ENCODE results near the gene TBC1D22B.
"Not testable (repeated sequence)": the region's sequence is repeated elsewhere in the genome, so short reads cannot be mapped to it uniquely, and the experiment has no call there.

Gene TBC1D22B

DNA sequence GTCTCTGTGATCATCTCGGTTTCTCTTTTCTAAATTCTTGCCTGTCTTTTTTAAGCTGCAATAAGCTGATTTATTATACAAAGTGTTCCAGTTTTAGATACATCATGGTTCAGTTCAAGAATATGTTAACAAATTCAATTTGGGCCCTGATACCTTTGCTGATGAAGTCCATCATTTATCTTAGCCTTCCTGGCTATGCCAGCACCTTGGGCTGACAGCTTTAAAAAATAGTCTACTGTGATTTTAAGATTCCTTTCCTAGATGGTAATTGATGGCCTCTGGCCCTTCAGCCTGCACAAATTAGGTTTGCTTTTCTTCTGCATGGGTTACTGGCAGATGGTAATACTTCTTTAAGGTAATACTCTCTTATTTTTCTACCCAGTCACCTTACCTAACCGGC lies 7.4 kb downstream of the TBC1D22B start:
- in situ Hi-C loops (cut with MboI; ENCODE audit: low sequenced_read_pairs), result no loop called here

DNA sequence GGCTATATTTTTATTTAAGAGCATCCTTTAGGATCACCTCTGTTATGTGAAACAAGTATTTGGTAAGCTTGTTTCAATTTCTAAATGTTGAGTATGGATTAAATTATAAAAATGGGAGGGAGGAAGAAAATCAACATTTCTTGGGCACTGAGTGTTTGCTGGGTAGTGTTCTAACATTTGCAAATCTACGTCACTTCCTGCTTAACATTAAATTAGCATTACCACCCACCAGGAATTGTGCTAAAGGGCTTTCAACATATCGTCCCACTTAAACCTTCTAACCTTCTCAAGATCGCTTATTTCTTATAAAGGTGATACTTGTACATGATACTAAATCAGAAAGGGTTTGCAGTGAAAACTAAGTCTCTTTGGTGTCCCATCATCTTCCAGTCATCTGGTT lies 8.3 kb downstream of the TBC1D22B start:
- in situ Hi-C loops (cut with MboI; ENCODE audit: low sequenced_read_pairs), result no loop called here

DNA sequence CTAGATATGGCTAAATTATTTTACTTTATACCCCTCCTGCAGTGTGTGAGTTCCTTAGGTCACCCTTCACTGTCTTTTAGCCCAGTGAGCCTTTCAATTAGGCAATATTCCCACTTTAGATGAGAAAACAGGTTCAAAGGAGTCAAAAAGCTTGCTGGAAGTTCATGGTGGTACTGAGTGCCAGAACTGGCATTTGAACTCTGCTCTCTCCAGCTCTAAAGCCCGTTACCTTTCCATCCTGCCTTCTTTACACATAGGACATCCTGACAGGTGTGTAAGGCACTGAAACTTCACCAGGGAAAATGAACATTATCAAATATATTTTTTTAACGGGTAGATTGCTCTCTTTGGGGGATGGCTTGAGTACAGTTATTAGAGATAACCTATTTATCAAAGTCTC lies 11.5 kb downstream of the TBC1D22B start:
- in situ Hi-C loops (cut with MboI; ENCODE audit: low sequenced_read_pairs), result no loop called here

- in situ Hi-C loops (cut with MboI; ENCODE audit: low sequenced_read_pairs), result no loop called here
These were observed 15.4 kb downstream of the TBC1D22B start for GRCh38 chr6:37272834-37273566.

DNA sequence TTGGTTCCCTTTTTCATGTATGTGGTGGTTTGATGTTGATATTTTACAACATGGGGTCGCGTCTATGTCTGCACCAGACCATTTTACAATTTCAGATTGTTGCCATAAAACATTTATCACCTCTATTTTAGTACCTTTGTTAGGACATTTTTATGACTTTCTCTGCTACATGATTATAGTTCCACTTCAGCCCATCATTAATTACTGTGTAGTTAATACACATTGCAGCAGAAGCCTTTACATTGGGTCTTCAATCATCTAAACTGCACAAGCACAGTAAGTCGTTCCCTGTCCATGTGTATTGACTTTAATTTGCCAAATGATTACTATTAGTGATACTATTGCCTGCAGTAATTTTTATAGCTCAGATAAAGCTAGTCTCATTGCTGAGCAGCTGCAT lies 16.1 kb downstream of the TBC1D22B start:
- in situ Hi-C loops (cut with MboI; ENCODE audit: low sequenced_read_pairs), result no loop called here

GRCh38 chr6:37275350-37275749 lies 17.8 kb downstream of the TBC1D22B start:
- in situ Hi-C loops (cut with MboI; ENCODE audit: low sequenced_read_pairs), result no loop called here

GRCh38 chr6:37277001-37277409 lies 19.4 kb downstream of the TBC1D22B start:
- in situ Hi-C loops (cut with MboI; ENCODE audit: low sequenced_read_pairs), result no loop called here

DNA sequence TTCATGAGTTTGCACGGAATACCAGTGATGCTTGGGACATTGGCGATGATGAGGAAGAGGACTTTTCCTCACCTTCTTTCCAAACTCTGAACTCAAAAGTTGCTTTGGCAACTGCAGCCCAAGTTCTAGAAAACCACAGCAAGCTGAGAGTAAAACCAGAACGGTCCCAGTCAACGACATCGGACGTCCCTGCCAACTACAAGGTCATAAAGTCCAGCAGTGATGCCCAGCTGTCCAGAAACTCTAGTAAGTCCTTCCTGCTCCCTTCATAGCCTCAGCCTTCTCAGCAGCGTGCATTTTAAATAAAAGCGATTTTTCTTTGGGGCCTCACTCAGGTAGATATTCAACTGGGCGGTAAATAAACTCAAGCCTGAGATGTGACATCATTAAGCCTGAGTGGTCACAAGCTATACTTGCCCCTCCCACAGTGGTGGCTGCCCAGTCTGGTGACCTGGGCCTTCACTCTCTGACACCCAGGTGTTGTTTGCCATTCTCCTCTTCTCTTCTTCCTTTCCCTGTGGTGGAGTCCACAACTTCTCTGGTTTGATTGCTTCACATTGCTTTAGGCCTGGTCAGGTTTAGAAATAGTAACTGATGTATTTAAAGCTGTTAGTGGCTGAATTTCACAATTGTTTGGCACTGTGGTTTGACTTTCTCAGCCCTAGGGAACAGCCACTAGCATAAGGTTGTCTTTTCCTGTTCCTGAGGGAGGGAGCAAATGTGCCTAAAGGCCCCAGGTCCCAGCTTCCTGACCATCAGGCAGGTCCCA lies 22.0 kb downstream of the TBC1D22B start:
- in situ Hi-C loops (cut with MboI; ENCODE audit: low sequenced_read_pairs), result no loop called here

DNA sequence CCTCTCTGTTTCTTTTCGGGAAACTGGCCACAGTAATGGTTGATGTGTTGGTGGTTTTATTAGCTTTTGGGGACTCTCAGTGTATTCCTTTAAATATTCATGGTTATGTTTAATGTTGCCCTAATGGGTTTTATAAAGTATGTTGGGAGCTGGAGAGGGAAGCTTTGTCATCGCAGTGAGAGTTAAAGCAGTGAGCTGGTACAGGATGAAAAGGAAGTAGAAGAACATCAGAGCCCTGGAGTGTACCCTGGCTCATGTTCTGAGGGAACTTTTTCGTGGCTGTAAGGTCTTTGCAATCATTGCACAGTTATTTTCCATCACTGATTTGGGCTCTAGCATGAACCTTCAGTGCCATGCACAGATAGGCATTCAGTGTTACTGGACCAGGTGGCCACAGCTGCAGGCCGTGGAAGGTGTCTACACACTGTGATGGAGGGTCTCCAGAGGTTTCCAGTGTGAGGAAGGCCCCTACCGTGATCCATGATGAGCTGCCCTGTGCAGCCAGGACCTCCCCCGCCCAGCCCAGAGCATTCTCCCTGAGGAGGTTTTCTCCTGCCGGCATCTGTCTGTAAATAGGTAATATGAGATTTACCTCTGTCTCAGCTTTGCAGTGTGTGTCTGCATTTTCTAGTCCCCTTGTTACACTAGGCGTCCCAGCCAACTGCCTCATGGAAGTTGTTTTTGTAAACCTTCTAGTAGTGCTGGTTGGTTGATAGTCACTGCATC lies 22.8 kb downstream of the TBC1D22B start:
- in situ Hi-C loops (cut with MboI; ENCODE audit: low sequenced_read_pairs), result no loop called here

DNA sequence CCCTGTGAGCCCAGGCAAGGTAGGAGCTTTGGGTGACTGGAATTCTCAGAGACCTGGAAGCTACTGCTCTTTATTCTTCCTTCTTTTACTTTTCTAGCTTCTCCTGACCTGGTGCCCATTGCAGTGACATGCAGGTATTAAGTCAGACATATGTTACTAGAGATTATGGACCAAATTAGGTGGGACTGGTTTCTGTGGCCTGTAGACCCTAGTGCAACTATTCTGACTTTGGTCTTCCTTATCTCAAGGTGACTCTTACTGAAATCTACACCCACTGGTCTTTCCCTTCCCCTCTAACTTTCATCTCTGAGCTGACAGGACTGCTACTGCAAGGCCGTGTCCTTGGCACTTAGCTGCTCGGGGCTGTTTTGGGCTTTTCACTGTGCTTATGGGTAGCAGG lies 24.8 kb downstream of the TBC1D22B start:
- in situ Hi-C loops (cut with MboI; ENCODE audit: low sequenced_read_pairs), result no loop called here

DNA sequence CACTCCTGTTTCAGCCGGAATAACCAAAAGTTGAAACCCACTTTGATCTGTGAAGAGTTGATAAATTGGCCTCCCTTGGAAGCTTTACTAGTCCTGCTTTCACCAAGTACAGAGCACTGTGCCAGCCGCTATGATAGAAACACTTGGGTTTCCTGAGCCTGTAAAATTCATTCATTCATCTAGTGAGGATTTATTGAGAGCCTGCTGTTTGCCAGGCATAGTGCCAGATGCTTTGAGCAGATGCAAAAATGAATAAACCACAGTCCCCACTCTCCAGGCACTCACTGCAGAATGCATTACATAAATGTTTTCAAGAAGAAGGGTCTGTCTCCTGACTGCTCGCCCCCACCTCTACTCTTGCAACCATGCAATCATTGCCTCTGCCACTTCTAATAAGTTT lies 25.7 kb downstream of the TBC1D22B start:
- in situ Hi-C loops (cut with MboI; ENCODE audit: low sequenced_read_pairs), result no loop called here

DNA sequence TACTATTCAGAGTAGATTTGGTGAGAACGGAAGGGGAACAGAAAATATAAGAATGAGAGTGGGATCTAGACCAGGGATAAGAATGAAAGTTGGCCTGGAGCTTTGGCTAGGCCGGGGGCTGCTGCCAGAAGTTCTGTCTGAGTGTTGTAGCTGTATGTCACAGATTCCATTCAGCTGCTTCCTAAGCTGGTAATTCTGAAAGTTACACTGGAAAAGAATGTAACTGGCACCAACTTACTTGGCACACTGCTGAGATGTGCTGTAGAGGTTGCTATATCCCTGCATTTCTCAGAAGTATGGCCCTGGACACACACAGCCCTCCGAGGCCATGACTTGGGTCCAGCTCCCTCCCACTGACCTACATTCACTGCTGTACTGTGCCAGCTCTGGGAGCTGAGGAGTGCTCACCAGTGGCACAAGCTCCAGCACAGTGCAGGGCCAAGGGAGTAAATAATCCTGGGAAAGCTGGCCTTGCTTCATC lies 26.1 kb downstream of the TBC1D22B start:
- in situ Hi-C loops (cut with MboI; ENCODE audit: low sequenced_read_pairs), result no loop called here

DNA sequence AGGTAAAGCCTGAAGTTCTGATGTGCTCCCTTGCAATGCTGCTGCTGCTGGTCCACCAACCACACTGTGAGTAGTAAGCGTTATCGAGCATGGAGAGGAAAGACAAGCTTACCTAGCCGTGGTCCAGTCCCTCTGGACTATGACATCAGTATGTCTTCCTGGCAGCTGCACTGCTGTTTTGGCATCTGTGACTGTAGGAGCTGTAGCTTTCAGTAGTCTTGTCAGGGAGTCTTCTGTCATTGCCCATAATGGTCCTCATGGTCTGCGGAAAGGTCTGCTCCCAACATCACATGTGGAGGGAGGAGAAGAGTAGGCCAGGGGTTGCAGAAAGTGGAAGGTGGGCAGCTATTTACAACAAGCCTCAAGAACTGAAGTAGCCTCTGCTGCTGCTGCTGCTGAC lies 27.2 kb downstream of the TBC1D22B start:
- in situ Hi-C loops (cut with MboI; ENCODE audit: low sequenced_read_pairs), result no loop called here

DNA sequence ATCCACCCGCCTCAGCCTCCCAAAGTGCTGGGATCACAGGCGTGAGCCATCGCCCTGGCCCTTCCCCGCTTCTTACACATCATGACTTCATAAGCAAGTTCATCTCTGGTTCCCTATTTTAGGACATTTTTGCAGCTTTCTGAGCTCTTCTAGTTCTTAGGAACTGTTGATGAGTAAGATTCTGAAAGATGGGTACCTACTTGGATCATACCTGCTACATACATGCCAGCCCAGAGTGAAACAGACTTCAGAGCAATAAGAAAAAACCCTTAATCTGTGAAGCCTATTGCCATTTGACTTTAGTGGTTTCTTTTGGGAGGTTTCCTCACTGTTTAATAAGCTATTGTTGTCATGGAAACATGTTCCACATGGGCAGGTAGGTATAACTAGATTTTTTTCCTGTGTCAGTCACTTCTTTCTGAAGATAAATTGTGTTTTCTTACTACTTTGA lies 28.3 kb downstream of the TBC1D22B start:
- in situ Hi-C loops (cut with MboI; ENCODE audit: low sequenced_read_pairs), result no loop called here

- in situ Hi-C loops (cut with MboI; ENCODE audit: low sequenced_read_pairs), result no loop called here
These were observed 30.1 kb downstream of the TBC1D22B start for GRCh38 chr6:37287519-37288157.

GRCh38 chr6:37288247-37288646 lies 30.7 kb downstream of the TBC1D22B start:
- in situ Hi-C loops (cut with MboI; ENCODE audit: low sequenced_read_pairs), result no loop called here

GRCh38 chr6:37289931-37290330 lies 32.4 kb downstream of the TBC1D22B start:
- in situ Hi-C loops (cut with MboI; ENCODE audit: low sequenced_read_pairs), result no loop called here

- in situ Hi-C loops (cut with MboI; ENCODE audit: low sequenced_read_pairs), result no loop called here
These were observed 35.9 kb downstream of the TBC1D22B start for GRCh38 chr6:37293426-37293825.

DNA sequence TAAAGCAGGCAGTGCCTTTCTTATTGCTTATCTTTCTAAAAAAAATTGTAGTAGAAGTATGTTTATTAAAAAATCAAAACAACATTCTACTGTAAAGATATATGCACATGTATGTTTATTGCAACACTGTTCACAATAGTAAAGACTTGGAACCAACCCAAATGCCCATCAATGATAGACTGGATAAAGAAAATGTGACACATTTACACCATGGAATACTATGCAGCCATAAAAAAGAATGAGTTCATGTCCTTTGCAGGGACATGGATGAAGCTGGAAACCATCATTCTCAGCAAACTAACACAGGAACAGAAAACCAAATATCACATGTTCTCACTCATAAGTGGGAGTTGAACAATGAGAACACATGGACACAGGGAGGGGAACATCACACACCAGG lies 40.1 kb downstream of the TBC1D22B start:
- in situ Hi-C loops (cut with MboI; ENCODE audit: low sequenced_read_pairs), result not testable (repeated sequence)

DNA sequence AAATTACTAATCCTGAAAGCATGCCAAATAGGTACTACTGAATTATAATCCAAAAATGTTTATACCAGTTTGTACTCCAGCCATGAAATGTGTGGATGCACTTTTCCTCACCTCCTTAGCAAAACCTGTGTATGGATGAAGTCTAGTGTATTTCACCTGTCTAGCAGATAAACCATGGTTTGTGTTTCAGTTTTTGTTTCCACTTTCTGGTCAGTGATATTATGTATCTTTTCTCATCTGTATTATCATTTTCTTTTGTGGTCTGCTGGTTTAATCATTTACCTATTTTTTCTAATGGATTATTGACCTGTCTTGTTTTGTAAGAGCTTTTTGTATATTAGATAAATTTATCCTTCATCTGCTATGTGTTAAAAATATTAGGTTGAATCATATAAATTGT lies 41.4 kb downstream of the TBC1D22B start:
- in situ Hi-C loops (cut with MboI; ENCODE audit: low sequenced_read_pairs), result no loop called here

DNA sequence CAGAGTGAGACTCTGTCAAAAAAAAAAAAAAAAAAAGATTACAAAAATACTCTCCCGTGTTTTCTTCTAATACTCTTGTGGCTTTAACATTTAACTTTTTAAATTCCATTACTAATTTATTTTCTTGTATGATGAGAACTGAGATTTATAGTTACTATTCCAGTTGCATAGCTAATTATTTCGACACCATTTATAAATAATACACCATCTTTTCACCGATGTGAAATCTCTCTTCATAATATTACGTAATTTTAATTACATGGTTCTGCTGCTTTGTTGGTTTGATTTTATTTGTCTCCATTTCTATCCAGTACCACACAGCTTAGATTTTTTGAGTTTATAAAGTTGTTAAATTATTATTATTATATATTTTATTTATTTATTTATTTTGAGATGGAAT lies 42.4 kb downstream of the TBC1D22B start:
- in situ Hi-C loops (cut with MboI; ENCODE audit: low sequenced_read_pairs), result no loop called here

Data from HL-60/S4 treated with phorbol 12-myristate 13-acetate at 8.2 ng/mL for 4 days and 3 days (cell line).